HepG2 (cell line): ENCODE data around the gene BEGAIN.

Source experiments
- CAMTA2 ChIP-seq: sonication (generic); formaldehyde crosslinking; IDR thresholded peaks from 2 replicates; pipeline ENCODE4 v1.4.0; 2020; ENCODE audit warnings: mild to moderate bottlenecking, missing genetic modification reagents, borderline replicate concordance
- SMAD1 ChIP-seq: sonication (generic); formaldehyde crosslinking; IDR thresholded peaks from 2 replicates; pipeline ENCODE4 v1.4.0; 2020; ENCODE audit warnings: missing genetic modification reagents, low read depth, mild to moderate bottlenecking, borderline replicate concordance
- SNRNP70 ChIP-seq: fragments of 200-400 bp; formaldehyde crosslinking; IDR thresholded peaks from 2 replicates; pipeline ENCODE4 v1.6.1; 2017; ENCODE audit warnings: mild to moderate bottlenecking, low read depth, low read length, moderate library complexity
- ZNF121 ChIP-seq: sonication (generic); formaldehyde crosslinking; IDR thresholded peaks from 2 replicates; pipeline ENCODE4 v1.5.0; 2020; ENCODE audit warnings: mild to moderate bottlenecking, missing genetic modification reagents
- ZNF547 ChIP-seq: sonication (generic); formaldehyde crosslinking; IDR thresholded peaks from 2 replicates; pipeline ENCODE4 v1.5.1; 2020; ENCODE audit warnings: mild to moderate bottlenecking, missing genetic modification reagents
- ZNF629 ChIP-seq: sonication (generic); formaldehyde crosslinking; conservative IDR thresholded peaks from 2 replicates; pipeline ENCODE4 v1.5.0; 2020; ENCODE audit warnings: missing genetic modification reagents
- TF ChIP-seq, protein P1 (sequence below), 2 experiments: IDR thresholded peaks; 2 replicates each; pipeline ENCODE4 v1.6.1; 2011 to 2012; ENCODE audit warnings: low read length in 2 of 2, borderline replicate concordance in 1 of 2, low read depth in 1 of 2, mild to moderate bottlenecking in 1 of 2, moderate library complexity in 1 of 2

DNA sequence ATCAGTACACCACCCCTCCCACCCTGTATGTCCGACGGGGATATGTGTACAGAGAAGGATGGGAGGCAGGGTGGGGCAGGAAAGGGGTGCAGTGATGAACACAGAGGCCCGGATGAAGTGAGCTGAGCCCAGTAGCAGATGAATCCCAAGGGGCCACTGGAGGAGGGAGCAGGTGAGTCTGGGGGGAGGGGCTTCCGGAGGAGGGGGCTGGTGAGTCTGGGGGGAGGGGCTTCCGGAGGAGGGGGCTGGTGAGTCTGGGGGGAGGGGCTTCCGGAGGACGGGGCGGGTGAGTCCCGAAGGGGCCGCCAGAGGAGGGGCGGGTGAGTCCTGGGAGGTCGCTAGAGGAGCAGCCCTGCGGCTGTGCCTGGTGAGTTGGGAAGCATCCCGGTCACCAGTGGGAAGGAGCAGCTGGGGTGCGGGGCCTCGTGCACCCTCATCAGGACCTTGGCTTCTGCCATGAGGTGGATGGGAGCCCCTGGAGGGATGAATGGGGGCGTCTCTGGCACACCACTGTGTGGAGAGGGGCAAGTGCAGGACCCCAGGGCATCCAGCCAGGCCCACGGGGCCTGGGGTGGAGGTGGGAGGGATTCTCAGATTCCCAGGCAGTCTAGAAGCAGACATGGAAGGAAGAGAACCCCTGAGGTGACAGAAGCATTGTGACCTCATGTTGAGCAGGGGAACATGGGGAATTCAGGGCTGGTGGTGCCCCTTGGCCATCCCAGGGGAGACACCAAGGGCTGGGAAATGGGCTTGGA is 14.0 kb downstream of the BEGAIN start:
- TF ChIP-seq SNRNP70: no peak
- no peak for TF ChIP-seq ZNF629 (CRISPR knock-in tag)
- no peak for TF ChIP-seq ZNF121 (CRISPR knock-in tag)
- TF ChIP-seq, protein P1, sequence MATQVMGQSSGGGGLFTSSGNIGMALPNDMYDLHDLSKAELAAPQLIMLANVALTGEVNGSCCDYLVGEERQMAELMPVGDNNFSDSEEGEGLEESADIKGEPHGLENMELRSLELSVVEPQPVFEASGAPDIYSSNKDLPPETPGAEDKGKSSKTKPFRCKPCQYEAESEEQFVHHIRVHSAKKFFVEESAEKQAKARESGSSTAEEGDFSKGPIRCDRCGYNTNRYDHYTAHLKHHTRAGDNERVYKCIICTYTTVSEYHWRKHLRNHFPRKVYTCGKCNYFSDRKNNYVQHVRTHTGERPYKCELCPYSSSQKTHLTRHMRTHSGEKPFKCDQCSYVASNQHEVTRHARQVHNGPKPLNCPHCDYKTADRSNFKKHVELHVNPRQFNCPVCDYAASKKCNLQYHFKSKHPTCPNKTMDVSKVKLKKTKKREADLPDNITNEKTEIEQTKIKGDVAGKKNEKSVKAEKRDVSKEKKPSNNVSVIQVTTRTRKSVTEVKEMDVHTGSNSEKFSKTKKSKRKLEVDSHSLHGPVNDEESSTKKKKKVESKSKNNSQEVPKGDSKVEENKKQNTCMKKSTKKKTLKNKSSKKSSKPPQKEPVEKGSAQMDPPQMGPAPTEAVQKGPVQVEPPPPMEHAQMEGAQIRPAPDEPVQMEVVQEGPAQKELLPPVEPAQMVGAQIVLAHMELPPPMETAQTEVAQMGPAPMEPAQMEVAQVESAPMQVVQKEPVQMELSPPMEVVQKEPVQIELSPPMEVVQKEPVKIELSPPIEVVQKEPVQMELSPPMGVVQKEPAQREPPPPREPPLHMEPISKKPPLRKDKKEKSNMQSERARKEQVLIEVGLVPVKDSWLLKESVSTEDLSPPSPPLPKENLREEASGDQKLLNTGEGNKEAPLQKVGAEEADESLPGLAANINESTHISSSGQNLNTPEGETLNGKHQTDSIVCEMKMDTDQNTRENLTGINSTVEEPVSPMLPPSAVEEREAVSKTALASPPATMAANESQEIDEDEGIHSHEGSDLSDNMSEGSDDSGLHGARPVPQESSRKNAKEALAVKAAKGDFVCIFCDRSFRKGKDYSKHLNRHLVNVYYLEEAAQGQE (IDR thresholded peaks at IDR 0.05; ENCODE audit: borderline replicate concordance in 1 of 2, low read depth in 1 of 2, low read length in 2 of 2): no peak
- no peak for TF ChIP-seq ZNF547 (CRISPR knock-in tag)
- no peak for TF ChIP-seq SMAD1
- TF ChIP-seq CAMTA2 (CRISPR knock-in tag): no peak
